ENCODE data around the gene UBXN4. TPM values are rescaled to one million over a fixed set of nuclear protein-coding genes. Genes with fewer than 3 reads are reported as not detected.

UBXN4 gene
- total and polyA plus RNA-seq, 2 donors (not counting 1 experiment from before 2014, with no cell fraction given) = 41.7 to 113 TPM

GRCh38 chr2:135776367-135776766 lies 34.7 kb downstream of the UBXN4 start:
- Histone ChIP-seq H3K4me1 (ENCODE audit: control insufficient read depth in 2 of 2, insufficient read depth in 2 of 2, low read length in 2 of 2) (no peaks in the 10 kb centered on the region), H3K4me3 (ENCODE audit: control extremely low read depth in 1 of 5, extremely low read depth in 1 of 5, insufficient read depth in 1 of 5, low read depth in 2 of 5, low read length in 4 of 5) (no peak overlapping the region), H3K27ac (ENCODE audit: low read length in 2 of 2) (no peak overlapping the region), H3K4me2 (replicated peaks; ENCODE audit: low read depth, low read length, poor library complexity, severe bottlenecking) (no peak overlapping the region), H3K79me2 (ENCODE audit: control insufficient read depth, insufficient read depth, low read length) (no peaks in the 10 kb centered on the region), H3K27me3 (replicated peaks in 1 of 4; ENCODE audit: control extremely low read depth in 1 of 4, control insufficient read depth in 3 of 4, insufficient read depth in 4 of 4, low read length in 3 of 4) (no peaks in the 10 kb centered on the region), H4K20me1 (ENCODE audit: control insufficient read depth, insufficient read depth, low read length, poor library complexity, severe bottlenecking) (no peaks in the 10 kb centered on the region), H3K36me3 (replicated peaks in 1 of 2; ENCODE audit: control extremely low read depth in 1 of 2, control insufficient read depth in 1 of 2, extremely low read depth in 1 of 2, insufficient read depth in 2 of 2, low read length in 1 of 2) (peaks cover 17 to 79% of the 10 kb centered on the region in 2 experiments), H2AFZ (ENCODE audit: insufficient read depth, low read depth, low read length, poor library complexity, severe bottlenecking) (no peak overlapping the region), H3K9me3 (ENCODE audit: control extremely low read depth in 1 of 3, control insufficient read depth in 2 of 3, insufficient read depth in 1 of 3, low read length in 2 of 3) (no peaks in the 10 kb centered on the region), H3K9ac (ENCODE audit: low read length) (no peak overlapping the region)
- Mint-ChIP-seq H3K27ac (no peak overlapping the region), H3K4me1 (no peaks in the 10 kb centered on the region), H3K27me3 (no peaks in the 10 kb centered on the region), H3K9me3 (ENCODE audit: insufficient read depth) (no peaks in the 10 kb centered on the region), H3K4me3 (no peak overlapping the region)
- WGBS (ENCODE audit: insufficient coverage) = 94% methylated on average over 7 of the region's 7 CpGs
- CTCF ChIA-PET = no interaction called here
- ATAC-seq (ENCODE audit: low read depth) (no peak), DNase-seq (no peak)
- intact Hi-C loops (cut with micrococcal nuclease) = no loop called here
- POLR2A ChIA-PET = no interaction called here
- TF ChIP-seq CTCF (IDR thresholded peaks at IDR 0.05) (no peak), EZH2 (IDR thresholded peaks at IDR 0.05; ENCODE audit: borderline replicate concordance, insufficient read depth, low read depth, low read length, poor library complexity, severe bottlenecking) (no peak)

- no peaks in the 10 kb centered on the region for H4K20me1 ChIP-seq (ENCODE audit: control insufficient read depth, insufficient read depth, low read length, poor library complexity, severe bottlenecking)
- POLR2A ChIA-PET = no interaction called here
- no peak overlapping the region for H3K4me3 Mint-ChIP-seq
- TF ChIP-seq CTCF (IDR thresholded peaks at IDR 0.05) (no peak), EZH2 (IDR thresholded peaks at IDR 0.05; ENCODE audit: borderline replicate concordance, insufficient read depth, low read depth, low read length, poor library complexity, severe bottlenecking) (no peak)
- H3K36me3 ChIP-seq (replicated peaks in 1 of 2; ENCODE audit: control extremely low read depth in 1 of 2, control insufficient read depth in 1 of 2, extremely low read depth in 1 of 2, insufficient read depth in 2 of 2, low read length in 1 of 2) = peaks cover 13 to 73% of the 10 kb centered on the region in 2 experiments
- H3K4me1 Mint-ChIP-seq = peaks cover 11% of the 10 kb centered on the region
- H3K4me1 ChIP-seq (ENCODE audit: control insufficient read depth in 2 of 2, insufficient read depth in 2 of 2, low read length in 2 of 2) = no peaks in the 10 kb centered on the region
- no peak overlapping the region for H3K4me3 ChIP-seq (ENCODE audit: control extremely low read depth in 1 of 5, extremely low read depth in 1 of 5, insufficient read depth in 1 of 5, low read depth in 2 of 5, low read length in 4 of 5)
- no peak overlapping the region for H2AFZ ChIP-seq (ENCODE audit: insufficient read depth, low read depth, low read length, poor library complexity, severe bottlenecking)
- no peaks in the 10 kb centered on the region for H3K27me3 Mint-ChIP-seq
- H3K27me3 ChIP-seq (replicated peaks in 1 of 4; ENCODE audit: control extremely low read depth in 1 of 4, control insufficient read depth in 3 of 4, insufficient read depth in 4 of 4, low read length in 3 of 4) = no peaks in the 10 kb centered on the region
- intact Hi-C loops (cut with micrococcal nuclease) = no loop called here
- WGBS (ENCODE audit: insufficient coverage) = no CpG with 5 or more reads among the region's 2 CpGs
- H3K79me2 ChIP-seq (ENCODE audit: control insufficient read depth, insufficient read depth, low read length) = no peaks in the 10 kb centered on the region
- ATAC-seq (ENCODE audit: low read depth) (no peak), DNase-seq (no peak)
- peaks cover 0 to 3% (median 0%) of the 10 kb centered on the region in 3 donors for H3K9me3 ChIP-seq (ENCODE audit: control extremely low read depth in 1 of 3, control insufficient read depth in 2 of 3, insufficient read depth in 1 of 3, low read length in 2 of 3)
- H3K27ac ChIP-seq (ENCODE audit: low read length in 2 of 2) = no peak overlapping the region
- H3K4me2 ChIP-seq (replicated peaks; ENCODE audit: low read depth, low read length, poor library complexity, severe bottlenecking) = no peak overlapping the region
- no peaks in the 10 kb centered on the region for H3K9me3 Mint-ChIP-seq (ENCODE audit: insufficient read depth)
- CTCF ChIA-PET = no interaction called here
- no peak overlapping the region for H3K27ac Mint-ChIP-seq
- no peak overlapping the region for H3K9ac ChIP-seq (ENCODE audit: low read length)
Measured at GRCh38 chr2:135782231-135782630, 40.6 kb downstream of the UBXN4 start.
